ENCODE data around the gene SBF1. TPM values are rescaled to one million over a fixed set of nuclear protein-coding genes. Genes with fewer than 3 reads are reported as not detected.

The SBF1 gene
- total RNA-seq, 1 donor from 2014 or later, result 110 TPM

DNA sequence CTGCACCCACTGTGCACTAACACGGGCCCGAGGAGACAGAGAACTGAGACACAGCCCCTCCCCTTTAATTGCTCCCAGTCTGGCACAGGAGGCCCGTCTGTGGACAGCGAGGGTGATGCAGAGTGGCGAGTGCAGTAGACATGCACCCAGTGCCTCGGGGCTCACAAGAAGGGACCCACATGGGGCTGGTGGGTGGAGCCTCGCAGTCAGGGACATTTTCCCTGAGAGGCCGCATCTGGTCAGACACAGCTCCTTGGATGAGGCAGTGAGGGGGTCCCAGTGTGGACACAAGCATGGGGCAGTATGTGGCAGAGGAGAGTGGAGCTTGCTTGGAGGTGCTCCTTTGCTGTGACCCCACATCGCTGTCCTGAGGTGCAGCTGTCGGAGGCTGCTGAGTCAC is 54.8 kb downstream of the SBF1 start:
- Mint-ChIP-seq H3K36me3 (ENCODE audit: unreplicated experiment) (peaks cover 39% of the 10 kb centered on the region), H3K27me3 (ENCODE audit: unreplicated experiment) (no peaks in the 10 kb centered on the region), H3K4me3 (ENCODE audit: unreplicated experiment) (no peak overlapping the region), H3K27ac (ENCODE audit: unreplicated experiment) (no peak overlapping the region), H3K4me1 (ENCODE audit: unreplicated experiment) (no peaks in the 10 kb centered on the region), H3K9me3 (ENCODE audit: unreplicated experiment) (no peaks in the 10 kb centered on the region)
- TF ChIP-seq, protein P1, sequence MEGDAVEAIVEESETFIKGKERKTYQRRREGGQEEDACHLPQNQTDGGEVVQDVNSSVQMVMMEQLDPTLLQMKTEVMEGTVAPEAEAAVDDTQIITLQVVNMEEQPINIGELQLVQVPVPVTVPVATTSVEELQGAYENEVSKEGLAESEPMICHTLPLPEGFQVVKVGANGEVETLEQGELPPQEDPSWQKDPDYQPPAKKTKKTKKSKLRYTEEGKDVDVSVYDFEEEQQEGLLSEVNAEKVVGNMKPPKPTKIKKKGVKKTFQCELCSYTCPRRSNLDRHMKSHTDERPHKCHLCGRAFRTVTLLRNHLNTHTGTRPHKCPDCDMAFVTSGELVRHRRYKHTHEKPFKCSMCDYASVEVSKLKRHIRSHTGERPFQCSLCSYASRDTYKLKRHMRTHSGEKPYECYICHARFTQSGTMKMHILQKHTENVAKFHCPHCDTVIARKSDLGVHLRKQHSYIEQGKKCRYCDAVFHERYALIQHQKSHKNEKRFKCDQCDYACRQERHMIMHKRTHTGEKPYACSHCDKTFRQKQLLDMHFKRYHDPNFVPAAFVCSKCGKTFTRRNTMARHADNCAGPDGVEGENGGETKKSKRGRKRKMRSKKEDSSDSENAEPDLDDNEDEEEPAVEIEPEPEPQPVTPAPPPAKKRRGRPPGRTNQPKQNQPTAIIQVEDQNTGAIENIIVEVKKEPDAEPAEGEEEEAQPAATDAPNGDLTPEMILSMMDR (IDR thresholded peaks at IDR 0.05), result no peak
- DNase-seq (ENCODE audit: extremely low spot score, unreplicated experiment), result no peak

DNA sequence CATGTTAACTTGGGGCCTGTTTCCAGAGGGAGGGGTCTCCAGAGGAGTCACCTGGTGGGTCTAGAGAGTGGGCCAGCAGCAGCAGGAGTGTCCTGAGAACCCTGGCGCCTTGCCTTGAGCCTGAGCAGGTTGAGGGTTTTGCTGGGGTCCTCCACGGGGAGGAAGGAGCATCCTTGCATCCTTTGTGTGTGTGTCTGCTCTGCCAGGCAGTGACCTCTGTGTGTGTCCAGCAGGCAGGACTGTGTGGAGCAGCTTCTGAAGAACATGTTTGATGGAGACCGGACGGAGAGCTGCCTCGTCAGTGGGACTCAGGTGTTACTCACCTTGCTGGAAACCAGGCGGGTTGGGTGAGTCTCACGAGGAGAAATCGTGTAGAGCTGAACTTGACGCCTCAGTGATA is 55.7 kb downstream of the SBF1 start:
- Mint-ChIP-seq H3K27me3 (ENCODE audit: unreplicated experiment) (no peaks in the 10 kb centered on the region), H3K36me3 (ENCODE audit: unreplicated experiment) (peaks cover 35% of the 10 kb centered on the region), H3K4me3 (ENCODE audit: unreplicated experiment) (no peak overlapping the region), H3K9me3 (ENCODE audit: unreplicated experiment) (no peaks in the 10 kb centered on the region), H3K4me1 (ENCODE audit: unreplicated experiment) (no peaks in the 10 kb centered on the region), H3K27ac (ENCODE audit: unreplicated experiment) (no peak overlapping the region)
- no peak for DNase-seq (ENCODE audit: extremely low spot score, unreplicated experiment)
- TF ChIP-seq, protein P1 (IDR thresholded peaks at IDR 0.05), result no peak

DNA sequence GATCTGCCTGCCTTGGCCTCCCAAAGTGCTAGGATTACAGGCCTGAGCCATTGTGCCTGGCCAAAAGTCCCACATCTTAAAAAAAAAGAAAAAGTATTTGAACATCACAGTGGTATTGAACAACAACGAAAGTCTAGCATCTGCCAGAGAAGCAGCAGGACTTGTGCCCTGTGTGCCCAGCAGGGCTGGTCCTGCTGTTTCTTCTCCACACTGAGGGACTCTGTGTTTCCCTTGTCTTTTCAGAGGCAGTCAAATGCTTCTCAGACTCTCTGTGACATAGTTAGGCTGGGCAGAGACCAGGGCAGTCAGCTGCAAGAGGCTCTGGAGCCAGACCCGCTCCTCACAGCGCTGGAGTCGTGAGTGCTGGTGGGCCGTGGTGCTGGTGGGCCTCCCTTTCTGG is 56.2 kb downstream of the SBF1 start:
- no peaks in the 10 kb centered on the region for H3K27me3 Mint-ChIP-seq (ENCODE audit: unreplicated experiment)
- DNase-seq (ENCODE audit: extremely low spot score, unreplicated experiment), result no peak

DNA sequence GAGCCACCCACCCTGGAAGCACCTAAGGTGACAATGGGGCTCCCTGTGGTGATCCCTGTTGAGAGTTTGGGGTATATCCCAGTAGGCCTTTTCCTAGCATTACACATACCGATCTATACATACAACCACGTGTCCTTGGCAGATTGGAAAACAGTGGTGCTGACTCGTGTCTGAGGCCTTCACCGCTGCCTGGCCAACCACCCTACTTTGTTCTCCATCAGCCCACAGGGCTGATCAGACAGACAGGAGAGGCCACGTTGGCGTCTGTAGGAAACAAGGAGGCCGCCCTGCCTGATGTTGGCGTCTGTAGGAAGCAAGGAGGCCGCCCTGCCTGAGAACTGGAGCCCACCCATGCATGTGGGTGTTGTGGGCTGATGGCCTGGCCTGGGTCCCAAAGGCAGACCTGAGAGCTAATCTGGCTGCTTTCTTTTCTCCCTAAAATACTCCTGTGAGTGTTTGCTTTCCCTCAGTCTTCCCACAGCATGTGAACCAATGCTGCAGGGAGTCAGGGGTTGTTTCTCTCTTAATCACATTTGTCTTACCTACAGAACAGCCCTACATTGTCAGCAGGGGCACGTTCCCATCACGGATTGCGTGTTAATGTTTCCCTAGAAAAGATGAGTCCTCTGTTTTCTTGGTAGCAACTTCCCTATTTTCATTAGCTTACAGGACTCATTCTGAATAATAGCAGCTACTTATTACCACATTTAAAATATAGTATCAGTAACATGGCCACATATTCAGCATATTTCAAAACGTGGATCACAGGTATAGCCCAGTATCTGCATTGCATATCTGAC is 57.2 kb downstream of the SBF1 start:
- H3K4me1 Mint-ChIP-seq (ENCODE audit: unreplicated experiment), result no peaks in the 10 kb centered on the region
- no peaks in the 10 kb centered on the region for H3K9me3 Mint-ChIP-seq (ENCODE audit: unreplicated experiment)
- peaks cover 34% of the 10 kb centered on the region for H3K36me3 Mint-ChIP-seq (ENCODE audit: unreplicated experiment)
- TF ChIP-seq, protein P1 (IDR thresholded peaks at IDR 0.05), result no peak
- H3K4me3 Mint-ChIP-seq (ENCODE audit: unreplicated experiment), result no peak overlapping the region
- no peaks in the 10 kb centered on the region for H3K27me3 Mint-ChIP-seq (ENCODE audit: unreplicated experiment)
- DNase-seq (ENCODE audit: extremely low spot score, unreplicated experiment), result no peak
- no peak overlapping the region for H3K27ac Mint-ChIP-seq (ENCODE audit: unreplicated experiment)

More for the DNA sequence above, 56.2 kb downstream of the SBF1 start:
- H3K9me3 Mint-ChIP-seq (ENCODE audit: unreplicated experiment), result no peaks in the 10 kb centered on the region
- no peaks in the 10 kb centered on the region for H3K4me1 Mint-ChIP-seq (ENCODE audit: unreplicated experiment)
- H3K36me3 Mint-ChIP-seq (ENCODE audit: unreplicated experiment), result peaks cover 34% of the 10 kb centered on the region
- TF ChIP-seq, protein P1 (IDR thresholded peaks at IDR 0.05), result no peak
- H3K27ac Mint-ChIP-seq (ENCODE audit: unreplicated experiment), result no peak overlapping the region
- H3K4me3 Mint-ChIP-seq (ENCODE audit: unreplicated experiment), result no peak overlapping the region

DNA sequence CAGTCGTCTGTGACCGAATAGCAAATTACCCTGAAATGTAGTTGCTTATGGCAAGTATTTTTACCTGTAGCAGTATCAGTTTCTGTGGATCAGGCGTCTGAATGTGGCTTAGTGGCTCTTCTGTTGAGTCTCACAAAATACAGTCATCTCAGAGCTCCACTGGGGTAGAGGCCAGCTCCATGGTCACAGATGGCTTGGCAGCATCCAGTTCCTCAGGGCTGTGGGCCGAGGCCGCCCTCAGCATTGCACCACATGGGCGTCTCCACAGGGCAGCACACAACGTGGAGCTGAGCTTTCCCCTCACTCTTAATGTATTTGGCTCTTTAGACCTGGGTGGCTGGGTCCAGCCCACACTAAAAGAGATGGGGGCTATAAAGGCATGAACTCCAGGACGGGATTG is 57.8 kb downstream of the SBF1 start:
- Mint-ChIP-seq H3K4me1 (ENCODE audit: unreplicated experiment) (no peaks in the 10 kb centered on the region), H3K4me3 (ENCODE audit: unreplicated experiment) (no peak overlapping the region), H3K27ac (ENCODE audit: unreplicated experiment) (no peak overlapping the region), H3K27me3 (ENCODE audit: unreplicated experiment) (no peaks in the 10 kb centered on the region), H3K36me3 (ENCODE audit: unreplicated experiment) (peaks cover 33% of the 10 kb centered on the region), H3K9me3 (ENCODE audit: unreplicated experiment) (no peaks in the 10 kb centered on the region)
- DNase-seq (ENCODE audit: extremely low spot score, unreplicated experiment), result no peak
- TF ChIP-seq, protein P1 (IDR thresholded peaks at IDR 0.05), result no peak
